CD4-positive, alpha-beta T cell (primary cell): ENCODE data around the gene ANKRD45. TPM values are rescaled to one million over a fixed set of nuclear protein-coding genes. Genes with fewer than 3 reads are reported as not detected.
"Not testable (repeated sequence)": the region's sequence is repeated elsewhere in the genome, so short reads cannot be mapped to it uniquely, and the experiment has no call there.

Experiments
- ATAC-seq: fragments of 200-7000 bp; cut with Tn5 transposase; one replicate; pipeline ENCODE4 v1.10.0; 2022; ENCODE audit warnings: mild to moderate bottlenecking; ENCODE audit not compliant: poor library complexity
- CTCF ChIA-PET: fragments of 350-600 bp; sonication (Branson Sonifier 250); formaldehyde crosslinking; loops from one replicate; lab custom pipeline; 2021; ENCODE audit warnings: antibody characterized with exemption, inconsistent platforms; lab: Charles Lee
- POLR2A ChIA-PET: fragments of 350-600 bp; sonication (Branson Sonifier 250); formaldehyde crosslinking; loops from one replicate; lab custom pipeline; 2021; ENCODE audit warnings: antibody characterized with exemption, inconsistent platforms; lab: Charles Lee
- DNase-seq, 14 experiments: peaks; one replicate each; pipeline ENCODE4 v3.0.0-alpha.2; 2013 to 2020; ENCODE audit warnings: mixed read lengths in 2 of 14
- H3K27ac ChIP-seq, 2 donors: one replicate each; pipeline versions ENCODE4 v1.5.1 to v1.7.0; 2013; ENCODE audit warnings: low read length in 2 of 2, low read depth in 1 of 2, mild to moderate bottlenecking in 1 of 2
- H3K27me3 ChIP-seq, 2 experiments: 1 replicate in 1 of 2; 2 replicates in 1 of 2; pipeline versions ENCODE4 v1.6.1 to v1.7.0; 2013; ENCODE audit warnings: low read length in 2 of 2, control low read depth in 1 of 2, mild to moderate bottlenecking in 1 of 2, moderate library complexity in 1 of 2; ENCODE audit not compliant: insufficient read depth in 2 of 2, control insufficient read depth in 1 of 2
- H3K36me3 ChIP-seq: one replicate; pipeline ENCODE4 v1.6.1; 2013; ENCODE audit warnings: low read length, control low read depth; ENCODE audit not compliant: insufficient read depth
- H3K4me1 ChIP-seq: one replicate; pipeline ENCODE4 v1.6.1; 2013; ENCODE audit warnings: low read length, control low read depth; ENCODE audit not compliant: insufficient read depth
- H3K4me3 ChIP-seq: one replicate; pipeline ENCODE4 v1.5.1; 2013; ENCODE audit warnings: mild to moderate bottlenecking, low read length, moderate library complexity
- H3K9me3 ChIP-seq, 2 experiments: 1 replicate in 1 of 2; 2 replicates in 1 of 2; pipeline versions ENCODE4 v1.6.1 to v1.7.0; 2013; ENCODE audit warnings: low read length in 2 of 2, mild to moderate bottlenecking in 2 of 2, control low read depth in 1 of 2, moderate library complexity in 1 of 2; ENCODE audit not compliant: control insufficient read depth in 1 of 2, insufficient read depth in 1 of 2
- H3K27ac Mint-ChIP-seq: one replicate; pipeline ENCODE4 v1.8.0; 2020; ENCODE audit warnings: mixed read lengths
- H3K27me3 Mint-ChIP-seq: one replicate; pipeline ENCODE4 v1.8.0; 2021; ENCODE audit warnings: mixed read lengths
- H3K36me3 Mint-ChIP-seq: one replicate; pipeline ENCODE4 v1.8.0; 2021; ENCODE audit warnings: low read depth, mixed read lengths
- H3K4me1 Mint-ChIP-seq: one replicate; pipeline ENCODE4 v1.8.0; 2021; ENCODE audit warnings: low read depth, mixed read lengths
- H3K4me3 Mint-ChIP-seq: one replicate; pipeline ENCODE4 v1.8.0; 2020; ENCODE audit warnings: mild to moderate bottlenecking, mixed read lengths
- H3K9me3 Mint-ChIP-seq: one replicate; pipeline ENCODE4 v1.8.0; 2020; ENCODE audit warnings: mixed read lengths
- intact Hi-C, 2 experiments: fragments of 100-400 bp; cut with DNase I in 1 of 2; cut with micrococcal nuclease in 1 of 2; formaldehyde crosslinking; loops; one replicate each; pipeline versions ENCODE4 v1.15.1 to v1.9.0; 2023 to 2025; cut with DNase I, micrococcal nuclease
- total RNA-seq, 174 experiments: library from RNA in 2 of 174; stranded (reverse) in 2 of 174; gene quantifications; one replicate each; pipeline ENCODE4 v1.2.3 and lab custom pipeline; 2021 to 2026
- TF ChIP-seq, protein P1 (sequence below): fragments of 200-600 bp; IDR thresholded peaks from one replicate; pipeline ENCODE4 v1.8.0; 2022; ENCODE audit warnings: antibody characterized with exemption, mild to moderate bottlenecking

Gene ANKRD45
- total RNA-seq, 2 experiments from 2014 or later = not detected

DNA sequence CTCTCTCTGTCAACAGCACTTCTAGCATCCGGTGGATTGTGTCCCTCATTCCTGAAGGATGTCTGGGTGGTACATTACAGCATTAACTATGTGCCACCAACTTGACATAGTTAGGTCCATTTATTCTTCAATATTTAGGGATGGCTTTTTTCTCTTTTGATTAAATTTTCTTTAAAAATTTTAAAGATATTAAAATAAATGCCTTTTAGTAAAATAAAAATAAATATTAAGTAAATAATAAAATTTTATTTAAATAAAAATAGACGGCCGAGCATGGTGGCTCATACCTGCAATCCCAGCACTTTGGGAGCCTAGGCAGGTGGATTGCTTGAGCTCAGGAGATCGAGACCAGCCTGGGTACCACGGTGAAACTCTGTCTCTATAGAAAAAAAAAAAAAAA is 35.5 kb upstream of the ANKRD45 start:
- ChIA-PET CTCF (interaction anchor here (0.7 kb wide), 1 partner anchor 94 kb away, joined by 3 read pairs; no protein-coding TSS in a partner anchor), POLR2A (no interaction called here)
- H3K36me3 Mint-ChIP-seq = no peaks in the 10 kb centered on the region
- no peaks in the 10 kb centered on the region for H3K9me3 ChIP-seq
- no peak overlapping the region for H3K4me3 ChIP-seq
- H3K4me1 ChIP-seq = no peaks in the 10 kb centered on the region
- ATAC-seq = no peak
- no peak overlapping the region for H3K27ac ChIP-seq
- intact Hi-C loops = no loop called here
- H3K27me3 Mint-ChIP-seq = peaks cover 16% of the 10 kb centered on the region
- TF ChIP-seq, protein P1, sequence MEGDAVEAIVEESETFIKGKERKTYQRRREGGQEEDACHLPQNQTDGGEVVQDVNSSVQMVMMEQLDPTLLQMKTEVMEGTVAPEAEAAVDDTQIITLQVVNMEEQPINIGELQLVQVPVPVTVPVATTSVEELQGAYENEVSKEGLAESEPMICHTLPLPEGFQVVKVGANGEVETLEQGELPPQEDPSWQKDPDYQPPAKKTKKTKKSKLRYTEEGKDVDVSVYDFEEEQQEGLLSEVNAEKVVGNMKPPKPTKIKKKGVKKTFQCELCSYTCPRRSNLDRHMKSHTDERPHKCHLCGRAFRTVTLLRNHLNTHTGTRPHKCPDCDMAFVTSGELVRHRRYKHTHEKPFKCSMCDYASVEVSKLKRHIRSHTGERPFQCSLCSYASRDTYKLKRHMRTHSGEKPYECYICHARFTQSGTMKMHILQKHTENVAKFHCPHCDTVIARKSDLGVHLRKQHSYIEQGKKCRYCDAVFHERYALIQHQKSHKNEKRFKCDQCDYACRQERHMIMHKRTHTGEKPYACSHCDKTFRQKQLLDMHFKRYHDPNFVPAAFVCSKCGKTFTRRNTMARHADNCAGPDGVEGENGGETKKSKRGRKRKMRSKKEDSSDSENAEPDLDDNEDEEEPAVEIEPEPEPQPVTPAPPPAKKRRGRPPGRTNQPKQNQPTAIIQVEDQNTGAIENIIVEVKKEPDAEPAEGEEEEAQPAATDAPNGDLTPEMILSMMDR = no peak
- DNase-seq = no peak
- no peaks in the 10 kb centered on the region for H3K4me1 Mint-ChIP-seq
- H3K27me3 ChIP-seq = peaks cover 9 to 10% of the 10 kb centered on the region in 2 experiments
- no peak overlapping the region for H3K27ac Mint-ChIP-seq
- H3K9me3 Mint-ChIP-seq = no peaks in the 10 kb centered on the region
- no peaks in the 10 kb centered on the region for H3K36me3 ChIP-seq
- no peak overlapping the region for H3K4me3 Mint-ChIP-seq

DNA sequence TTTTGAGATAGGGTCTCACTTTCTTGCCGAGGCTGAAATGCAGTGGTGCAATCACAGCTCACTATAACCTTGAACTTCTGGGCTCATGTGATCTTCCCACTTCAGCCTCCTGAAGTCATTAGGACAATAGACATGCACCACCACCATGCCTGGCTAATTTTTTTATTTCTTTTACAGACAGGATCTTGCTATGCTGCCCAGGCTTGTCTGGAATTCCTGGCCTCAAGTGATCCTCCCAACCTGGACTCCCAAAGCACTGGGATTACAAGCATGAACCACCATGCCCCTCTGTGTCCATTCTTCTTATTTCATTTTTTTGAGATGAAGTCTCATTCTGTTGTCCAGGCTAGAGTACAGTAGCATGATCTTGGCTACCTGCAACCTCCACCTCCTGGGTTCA is 33.1 kb upstream of the ANKRD45 start:
- Mint-ChIP-seq H3K27ac (no peak overlapping the region), H3K9me3 (no peaks in the 10 kb centered on the region), H3K4me3 (no peak overlapping the region), H3K36me3 (no peaks in the 10 kb centered on the region), H3K4me1 (no peaks in the 10 kb centered on the region), H3K27me3 (peaks cover 22% of the 10 kb centered on the region)
- intact Hi-C loops = no loop called here
- TF ChIP-seq, protein P1 = no peak
- Histone ChIP-seq H3K9me3 (no peaks in the 10 kb centered on the region), H3K4me3 (no peak overlapping the region), H3K36me3 (no peaks in the 10 kb centered on the region), H3K27ac (no peak overlapping the region), H3K27me3 (no peaks in the 10 kb centered on the region), H3K4me1 (no peaks in the 10 kb centered on the region)
- ChIA-PET CTCF (no interaction called here), POLR2A (no interaction called here)
- DNase-seq (no peak), ATAC-seq (no peak)

DNA sequence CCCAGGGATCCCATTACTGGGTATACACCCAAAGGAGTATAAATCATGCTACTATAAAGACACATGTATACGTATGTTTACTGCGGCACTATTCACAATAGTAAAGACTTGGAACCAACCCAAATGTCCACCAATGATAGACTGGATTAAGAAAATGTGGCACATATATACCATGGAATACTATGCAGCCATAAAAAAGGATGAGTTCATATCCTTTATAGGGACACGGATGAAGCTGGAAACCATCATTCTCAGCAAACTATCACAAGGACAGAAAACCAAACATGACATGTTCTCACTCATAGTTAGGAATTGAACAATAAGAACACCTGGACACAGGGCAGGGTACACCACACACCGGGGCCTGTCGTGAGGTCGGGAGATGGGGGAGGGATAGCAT is 31.6 kb upstream of the ANKRD45 start:
- CTCF ChIA-PET, H3K4me3 Mint-ChIP-seq, DNase-seq, H3K4me3 ChIP-seq, H3K27ac ChIP-seq, POLR2A ChIA-PET, intact Hi-C loops, H3K4me1 Mint-ChIP-seq, H3K4me1 ChIP-seq, H3K27ac Mint-ChIP-seq, H3K36me3 ChIP-seq, ATAC-seq, H3K36me3 Mint-ChIP-seq, H3K27me3 ChIP-seq, H3K9me3 ChIP-seq, H3K9me3 Mint-ChIP-seq: not testable (repeated sequence)
- peaks cover 36% of the 10 kb centered on the region for H3K27me3 Mint-ChIP-seq

DNA sequence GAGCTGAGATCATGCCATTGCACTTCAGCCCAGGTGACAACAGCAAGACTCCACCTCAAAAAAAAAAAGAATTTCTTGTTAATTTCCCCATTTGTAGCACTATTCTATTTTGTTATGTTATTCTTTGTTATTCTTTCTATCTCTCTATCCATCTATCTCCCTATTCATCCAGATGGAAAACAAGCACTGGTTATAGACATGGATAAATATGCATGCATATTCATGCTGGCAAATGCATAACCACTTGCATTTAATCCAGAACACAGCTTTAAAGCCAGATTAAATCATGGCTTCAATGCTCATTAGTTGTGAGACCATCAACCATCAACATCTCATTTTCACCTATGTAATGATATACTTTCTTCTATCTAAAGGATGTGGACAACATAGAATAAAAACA is 23.6 kb upstream of the ANKRD45 start:
- Histone ChIP-seq H3K4me1 (no peaks in the 10 kb centered on the region), H3K36me3 (no peaks in the 10 kb centered on the region), H3K27me3 (peaks cover 3 to 11% of the 10 kb centered on the region in 2 experiments), H3K9me3 (peaks cover 0 to 6% of the 10 kb centered on the region in 2 experiments), H3K27ac (no peak overlapping the region), H3K4me3 (no peak overlapping the region)
- intact Hi-C loops = no loop called here
- ATAC-seq (no peak), DNase-seq (no peak)
- Mint-ChIP-seq H3K27me3 (peaks cover 54% of the 10 kb centered on the region), H3K27ac (no peak overlapping the region), H3K9me3 (peaks cover 3% of the 10 kb centered on the region), H3K36me3 (no peaks in the 10 kb centered on the region), H3K4me3 (no peak overlapping the region), H3K4me1 (peaks cover 10% of the 10 kb centered on the region)
- CTCF ChIA-PET = no interaction called here
- POLR2A ChIA-PET = no interaction called here
- TF ChIP-seq, protein P1 = no peak
